Fibroblast of skin of left quadriceps (primary cell): ENCODE data around the gene SREBF2.

Source experiments
- DNase-seq, 2 experiments: peaks; one replicate each; pipeline ENCODE4 v3.0.0-alpha.2; 2013; ENCODE audit warnings: low read depth in 2 of 2

The SREBF2 gene

GRCh38 chr22:41922328-41922727 lies 89.4 kb downstream of the SREBF2 start:
- no peak for DNase-seq

- DNase-seq, result no peak
These were observed 90.2 kb downstream of the SREBF2 start for GRCh38 chr22:41922940-41923594.

- no peak for DNase-seq
These were observed 90.8 kb downstream of the SREBF2 start for GRCh38 chr22:41923595-41924276.

GRCh38 chr22:41925783-41926460 lies 93.0 kb downstream of the SREBF2 start:
- no peak for DNase-seq

GRCh38 chr22:41927813-41928212 lies 94.9 kb downstream of the SREBF2 start:
- DNase-seq, result no peak

GRCh38 chr22:41928593-41929417 lies 95.9 kb downstream of the SREBF2 start:
- DNase-seq, result no peak

- no peak for DNase-seq
These were observed 96.5 kb downstream of the SREBF2 start for GRCh38 chr22:41929418-41929810.

GRCh38 chr22:41931701-41932269 lies 98.9 kb downstream of the SREBF2 start:
- DNase-seq, result no peak

- DNase-seq, result no peak
These were observed 99.4 kb downstream of the SREBF2 start for GRCh38 chr22:41932353-41932752.

GRCh38 chr22:41933411-41934177 lies 100.7 kb downstream of the SREBF2 start:
- DNase-seq, result no peak

- DNase-seq, result no peak
These were observed 101.5 kb downstream of the SREBF2 start for GRCh38 chr22:41934284-41935014.

GRCh38 chr22:41935015-41935351 lies 102.1 kb downstream of the SREBF2 start:
- DNase-seq, result no peak

- DNase-seq, result no peak
These were observed 102.6 kb downstream of the SREBF2 start for GRCh38 chr22:41935509-41935908.

GRCh38 chr22:41936894-41937169 lies 103.9 kb downstream of the SREBF2 start:
- DNase-seq, result no peak

GRCh38 chr22:41939981-41940831 lies 107.3 kb downstream of the SREBF2 start:
- no peak for DNase-seq

- peak; percentile 58 to 59 for DNase-seq
These were observed 108.2 kb downstream of the SREBF2 start for GRCh38 chr22:41940832-41941765.

- no peak for DNase-seq
These were observed 110.8 kb downstream of the SREBF2 start for GRCh38 chr22:41943661-41944209.
